Right lobe of liver (tissue), 4 donors: ENCODE measurements around the gene EML4.

Source experiments
- CTCF ChIP-seq, 4 donors: fragments of 200-600 bp in 3 of 4; fragments of 450-650 bp in 1 of 4; IDR thresholded peaks; one replicate each; pipeline versions ENCODE4 v1.5.1 to v1.8.0; 2016 to 2022; ENCODE audit warnings: antibody characterized with exemption in 4 of 4, mild to moderate bottlenecking in 2 of 4
- POLR2A ChIP-seq: fragments of 450-650 bp; IDR thresholded peaks from one replicate; pipeline ENCODE4 v1.6.1; 2017; ENCODE audit warnings: antibody characterized with exemption, mild to moderate bottlenecking
- donor health status: DM: no; HTN: no; CAD: no.
- donor health status: DM: no; HTN: no; CAD: no.
- donor health status: DM: no; HTN: yes; CAD: no.

- TF ChIP-seq CTCF (IDR thresholded peaks at IDR 0.05) (no peak), POLR2A (no peak)
These were observed 181.4 kb downstream of the EML4 start for GRCh38 chr2:42350434-42351063.
